HCT116 (cell line): Measurements from ENCODE around the gene OBSL1. TPM values are rescaled to one million over a fixed set of nuclear protein-coding genes. Genes with fewer than 3 reads are reported as not detected.

Experiments
- ATAC-seq: fragments of 200-7000 bp; cut with Tn5 transposase; 2 replicates; pipeline ENCODE4 v1.9.1; 2020; ENCODE audit warnings: mild to moderate bottlenecking, moderate library complexity
- BruUV-seq: library from RNA; stranded (reverse); fragments of 400-500 nt; replicated peaks from 2 replicates; lab custom pipeline; 2021; lab: Mats Ljungman, UMichigan
- CTCF ChIA-PET: fragments of 300-600 bp; sonication (Branson Sonifier 250); formaldehyde crosslinking; loops from one replicate; lab custom pipeline; 2021; ENCODE audit warnings: antibody characterized with exemption; lab: Charles Lee
- POLR2A ChIA-PET: fragments of 300-600, 350-600 bp; sonication (Branson Sonifier 250); formaldehyde crosslinking; loops from one replicate; lab custom pipeline; 2021; ENCODE audit warnings: antibody characterized with exemption; lab: Charles Lee
- RAD21 ChIA-PET, 2 experiments: fragments of 300-600 bp; sonication (Branson Sonifier 250); formaldehyde crosslinking; loops; one replicate each; lab custom pipeline; 2023; ENCODE audit warnings: low total read pairs in 2 of 2; ENCODE audit not compliant: uncharacterized antibody in 2 of 2, unreplicated experiment in 2 of 2, low non-redundant PET in 1 of 2; lab: Charles Lee
- DNase-seq: peaks from one replicate; pipeline ENCODE4 v3.0.0-alpha.2; 2010; ENCODE audit warnings: low read depth, low spot score
- H2AFZ ChIP-seq: fragments of 200-600 bp; shearing (Covaris generic), sonication (generic); 2 replicates; pipeline ENCODE4 v1.6.1; 2017; ENCODE audit warnings: low read depth, mixed run types, mixed read lengths, antibody characterized with exemption, low read length; ENCODE audit not compliant: poor library complexity, severe bottlenecking
- H3K27ac ChIP-seq: 2 replicates; pipeline ENCODE4 v1.5.1; 2012; ENCODE audit warnings: low read depth, low read length
- H3K27me3 ChIP-seq: fragments of 200-600 bp; sonication (generic); 2 replicates; pipeline ENCODE4 v1.6.1; 2016; ENCODE audit warnings: mixed run types, low read length, mixed read lengths; ENCODE audit not compliant: insufficient read depth
- H3K36me3 ChIP-seq, 2 experiments: fragments of 200-500 bp in 1 of 2; fragments of 200-600 bp in 1 of 2; sonication (Bioruptor generic) in 1 of 2; sonication (generic) in 1 of 2; 2 replicates each; pipeline versions ENCODE4 v1.5.1 to v1.6.1; 2014 to 2016; ENCODE audit warnings: low read length in 2 of 2, inconsistent platforms in 1 of 2, mixed read lengths in 1 of 2, mixed run types in 1 of 2; ENCODE audit not compliant: insufficient read depth in 2 of 2, control insufficient read depth in 1 of 2
- H3K4me1 ChIP-seq, 2 experiments: fragments of 200-600 bp in 1 of 2; sonication (generic) in 1 of 2; 2 replicates each; pipeline versions ENCODE4 v1.5.1 to v1.6.1; 2012 to 2017; ENCODE audit warnings: low read length in 2 of 2, inconsistent platforms in 1 of 2, mild to moderate bottlenecking in 1 of 2, mixed read lengths in 1 of 2, mixed run types in 1 of 2, moderate library complexity in 1 of 2; ENCODE audit not compliant: insufficient read depth in 2 of 2, control insufficient read depth in 1 of 2
- H3K4me2 ChIP-seq: fragments of 200-600 bp; sonication (generic); 2 replicates; pipeline ENCODE4 v1.6.1; 2017; ENCODE audit warnings: mixed run types, low read length, mixed read lengths
- H3K4me3 ChIP-seq, 2 experiments: fragments of 200-600 bp in 1 of 2; sonication (generic) in 1 of 2; replicated peaks in 1 of 2; 2 replicates each; pipeline ENCODE4 v1.5.1; 2011 to 2016; ENCODE audit warnings: low read length in 2 of 2, control low read depth in 1 of 2, low read depth in 1 of 2, mild to moderate bottlenecking in 1 of 2, mixed read lengths in 1 of 2, mixed run types in 1 of 2
- H3K79me2 ChIP-seq: fragments of 200-600 bp; sonication (generic); 2 replicates; pipeline ENCODE4 v1.6.1; 2017; ENCODE audit warnings: mild to moderate bottlenecking, mixed run types, low read length, moderate library complexity, mixed read lengths; ENCODE audit not compliant: insufficient read depth
- H3K9ac ChIP-seq: fragments of 200-600 bp; sonication (generic); 2 replicates; pipeline ENCODE4 v1.6.1; 2016; ENCODE audit warnings: low read length, mixed read lengths
- H3K9me2 ChIP-seq: fragments of 200-600 bp; sonication (generic), shearing (Covaris generic); 2 replicates; pipeline ENCODE4 v1.6.1; 2017; ENCODE audit warnings: mixed run types, mild to moderate bottlenecking, moderate library complexity; ENCODE audit not compliant: insufficient read depth
- H3K9me3 ChIP-seq, 2 experiments: fragments of 200-500 bp in 1 of 2; fragments of 200-600 bp in 1 of 2; sonication (Bioruptor generic) in 1 of 2; sonication (generic) in 1 of 2; 2 replicates each; pipeline ENCODE4 v1.6.1; 2014 to 2017; ENCODE audit warnings: low read length in 2 of 2, mixed read lengths in 2 of 2, inconsistent platforms in 1 of 2, low read depth in 1 of 2, mild to moderate bottlenecking in 1 of 2, mixed run types in 1 of 2, moderate library complexity in 1 of 2; ENCODE audit not compliant: control insufficient read depth in 1 of 2, insufficient read depth in 1 of 2
- H4K20me1 ChIP-seq: fragments of 200-600 bp; sonication (generic), shearing (Covaris generic); 2 replicates; pipeline ENCODE4 v1.6.1; 2017; ENCODE audit warnings: mixed run types, mild to moderate bottlenecking, moderate library complexity; ENCODE audit not compliant: insufficient read depth
- ATF3 ChIP-seq: IDR thresholded peaks from 2 replicates; pipeline ENCODE4 v1.6.1; 2012
- CBX3 ChIP-seq: IDR thresholded peaks from 2 replicates; pipeline ENCODE4 v1.6.1; 2012; ENCODE audit warnings: low read depth
- CEBPB ChIP-seq: IDR thresholded peaks from 2 replicates; pipeline ENCODE4 v1.6.1; 2012; ENCODE audit warnings: low read depth
- ELF1 ChIP-seq: IDR thresholded peaks from 2 replicates; pipeline ENCODE4 v1.6.1; 2012; ENCODE audit warnings: low read depth, borderline replicate concordance
- EZH2 ChIP-seq: fragments of 200-600 bp; sonication (generic); IDR thresholded peaks from 2 replicates; pipeline ENCODE4 v1.6.1; 2017; ENCODE audit warnings: antibody characterized with exemption, mixed run types
- EZH2phosphoT487 ChIP-seq: fragments of 200-600 bp; IDR thresholded peaks from 2 replicates; pipeline ENCODE4 v1.6.1; 2018; ENCODE audit warnings: antibody characterized with exemption, borderline replicate concordance
- FOSL1 ChIP-seq: IDR thresholded peaks from 2 replicates; pipeline ENCODE4 v1.6.1; 2012; ENCODE audit warnings: low read depth
- JUND ChIP-seq: IDR thresholded peaks from 2 replicates; pipeline ENCODE4 v1.6.1; 2012
- POLR2A ChIP-seq: IDR thresholded peaks from 2 replicates; pipeline ENCODE4 v1.7.0; 2011; ENCODE audit warnings: borderline replicate concordance; ENCODE audit not compliant: insufficient read depth, insufficient read length; ENCODE audit errors: extremely low read depth
- RAD21 ChIP-seq: IDR thresholded peaks from 2 replicates; pipeline ENCODE4 v1.6.1; 2012; ENCODE audit warnings: low read depth, mild to moderate bottlenecking
- SP1 ChIP-seq: IDR thresholded peaks from 2 replicates; pipeline ENCODE4 v1.6.1; 2012; ENCODE audit warnings: low read depth
- SRF ChIP-seq: IDR thresholded peaks from 2 replicates; pipeline ENCODE4 v1.6.1; 2012; ENCODE audit warnings: low read depth
- TCF7L2 ChIP-seq: IDR thresholded peaks from 2 replicates; pipeline ENCODE4 v1.7.0; 2011; ENCODE audit warnings: borderline replicate concordance, inconsistent platforms; ENCODE audit not compliant: insufficient read depth, insufficient read length; ENCODE audit errors: extremely low read depth
- ZFX ChIP-seq: fragments of 450-650 bp; IDR thresholded peaks from 2 replicates; pipeline ENCODE4 v1.6.1; 2017
- ZNF274 ChIP-seq: fragments of 200-500 bp; sonication (Bioruptor generic); IDR thresholded peaks from 2 replicates; pipeline ENCODE4 v1.6.1; 2014; ENCODE audit warnings: mild to moderate bottlenecking, low read depth, low read length, inconsistent platforms
- intact Hi-C: fragments of 100-400 bp; cut with micrococcal nuclease; formaldehyde crosslinking; loops from 2 replicates; pipeline ENCODE4 v1.10.0; 2022
- total RNA-seq: library from RNA; stranded (reverse); gene quantifications from one replicate; pipeline ENCODE4 v1.2.1, GENCODE V29; 2021; ENCODE audit not compliant: unreplicated experiment
- TF ChIP-seq, protein P1 (sequence below): IDR thresholded peaks from 2 replicates; pipeline ENCODE4 v1.6.1; 2011; ENCODE audit warnings: mild to moderate bottlenecking, low read length, moderate library complexity; ENCODE audit not compliant: insufficient replicate concordance; ENCODE audit errors: extremely low read depth

The OBSL1 gene
- total RNA-seq, 1 experiment from 2014 or later: 45.2 TPM

GRCh38 chr2:219569041-219569440 lies 2.3 kb downstream of the OBSL1 start:
- no peaks in the 10 kb centered on the region for H3K27me3 ChIP-seq
- no peak for DNase-seq
- ChIA-PET CTCF (no interaction called here), POLR2A (no interaction called here), RAD21 (no interaction called here)
- no peak overlapping the region for H3K27ac ChIP-seq
- ATAC-seq: no peak
- TF ChIP-seq SRF (no peak), SP1 (no peak), ATF3 (no peak), JUND (no peak), FOSL1 (no peak), ELF1 (no peak), EZH2phosphoT487 (no peak), ZNF274 (no peak), POLR2A (no peak), ZFX (no peak), RAD21 (no peak), EZH2 (no peak), CBX3 (no peak), CEBPB (no peak), TCF7L2 (no peak)
- TF ChIP-seq, protein P1, sequence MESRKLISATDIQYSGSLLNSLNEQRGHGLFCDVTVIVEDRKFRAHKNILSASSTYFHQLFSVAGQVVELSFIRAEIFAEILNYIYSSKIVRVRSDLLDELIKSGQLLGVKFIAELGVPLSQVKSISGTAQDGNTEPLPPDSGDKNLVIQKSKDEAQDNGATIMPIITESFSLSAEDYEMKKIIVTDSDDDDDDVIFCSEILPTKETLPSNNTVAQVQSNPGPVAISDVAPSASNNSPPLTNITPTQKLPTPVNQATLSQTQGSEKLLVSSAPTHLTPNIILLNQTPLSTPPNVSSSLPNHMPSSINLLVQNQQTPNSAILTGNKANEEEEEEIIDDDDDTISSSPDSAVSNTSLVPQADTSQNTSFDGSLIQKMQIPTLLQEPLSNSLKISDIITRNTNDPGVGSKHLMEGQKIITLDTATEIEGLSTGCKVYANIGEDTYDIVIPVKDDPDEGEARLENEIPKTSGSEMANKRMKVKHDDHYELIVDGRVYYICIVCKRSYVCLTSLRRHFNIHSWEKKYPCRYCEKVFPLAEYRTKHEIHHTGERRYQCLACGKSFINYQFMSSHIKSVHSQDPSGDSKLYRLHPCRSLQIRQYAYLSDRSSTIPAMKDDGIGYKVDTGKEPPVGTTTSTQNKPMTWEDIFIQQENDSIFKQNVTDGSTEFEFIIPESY: no peak
- no peaks in the 10 kb centered on the region for H3K9me2 ChIP-seq
- intact Hi-C loops: no loop called here
- H3K79me2 ChIP-seq: no peaks in the 10 kb centered on the region
- H3K4me3 ChIP-seq: no peak overlapping the region
- H4K20me1 ChIP-seq: no peaks in the 10 kb centered on the region
- no peak overlapping the region for H3K9ac ChIP-seq
- no peak overlapping the region for H2AFZ ChIP-seq
- H3K9me3 ChIP-seq: no peaks in the 10 kb centered on the region
- H3K4me2 ChIP-seq: no peak overlapping the region
- BruUV-seq: no TSS peak
- H3K4me1 ChIP-seq: no peaks in the 10 kb centered on the region
- H3K36me3 ChIP-seq: no peaks in the 10 kb centered on the region
